HG03097 (cell line): Measurements from ENCODE around the gene ATXN10.

Source experiments
- ATAC-seq: cut with Tn5 transposase; IDR thresholded peaks from one replicate; pipeline ENCODE4 v1.9.1; 2021; ENCODE audit not compliant: unreplicated experiment, low FRiP score

The ATXN10 gene

DNA sequence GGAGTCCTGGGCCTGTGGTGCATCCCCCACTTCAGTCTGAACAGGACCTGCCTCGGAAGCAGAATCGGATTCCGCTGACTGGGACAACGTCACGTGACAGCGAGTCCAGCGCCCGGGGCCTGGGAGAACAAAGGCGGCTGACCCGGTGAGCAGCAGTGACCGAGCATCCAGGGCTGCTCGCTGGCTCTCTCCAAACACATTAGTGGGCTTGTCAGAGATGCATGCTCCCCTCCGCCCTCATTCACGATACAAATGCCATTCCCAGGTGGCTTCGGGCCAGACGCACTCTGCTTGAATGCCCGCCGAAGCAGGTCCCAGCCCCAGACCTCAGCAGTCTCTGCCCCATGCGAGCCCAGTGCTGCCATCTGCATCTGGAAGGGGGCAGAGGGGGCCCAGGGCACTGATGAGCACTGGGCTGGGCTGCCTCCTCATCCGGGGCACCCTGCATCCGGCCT, 214.3 kb downstream of the ATXN10 start:
- ATAC-seq, result no peak

DNA sequence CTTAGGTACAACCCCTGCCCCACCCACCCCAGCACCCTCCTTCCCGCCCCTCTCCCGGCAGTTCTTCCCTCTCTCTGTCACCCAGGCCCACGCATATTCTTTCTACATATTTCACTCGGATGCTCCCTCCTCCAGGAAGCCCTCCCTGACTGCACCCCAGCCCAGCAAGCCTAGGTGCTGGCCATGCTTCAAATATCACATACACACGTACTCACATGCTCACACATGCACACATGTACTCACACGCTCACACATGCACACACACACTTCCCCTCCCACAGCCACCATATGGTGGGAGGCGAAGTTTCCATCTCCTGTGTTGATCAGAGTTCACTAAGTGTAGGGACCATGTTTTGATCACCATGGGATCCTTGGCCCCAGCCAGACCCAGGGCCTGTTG, 214.9 kb downstream of the ATXN10 start:
- ATAC-seq, result no peak

DNA sequence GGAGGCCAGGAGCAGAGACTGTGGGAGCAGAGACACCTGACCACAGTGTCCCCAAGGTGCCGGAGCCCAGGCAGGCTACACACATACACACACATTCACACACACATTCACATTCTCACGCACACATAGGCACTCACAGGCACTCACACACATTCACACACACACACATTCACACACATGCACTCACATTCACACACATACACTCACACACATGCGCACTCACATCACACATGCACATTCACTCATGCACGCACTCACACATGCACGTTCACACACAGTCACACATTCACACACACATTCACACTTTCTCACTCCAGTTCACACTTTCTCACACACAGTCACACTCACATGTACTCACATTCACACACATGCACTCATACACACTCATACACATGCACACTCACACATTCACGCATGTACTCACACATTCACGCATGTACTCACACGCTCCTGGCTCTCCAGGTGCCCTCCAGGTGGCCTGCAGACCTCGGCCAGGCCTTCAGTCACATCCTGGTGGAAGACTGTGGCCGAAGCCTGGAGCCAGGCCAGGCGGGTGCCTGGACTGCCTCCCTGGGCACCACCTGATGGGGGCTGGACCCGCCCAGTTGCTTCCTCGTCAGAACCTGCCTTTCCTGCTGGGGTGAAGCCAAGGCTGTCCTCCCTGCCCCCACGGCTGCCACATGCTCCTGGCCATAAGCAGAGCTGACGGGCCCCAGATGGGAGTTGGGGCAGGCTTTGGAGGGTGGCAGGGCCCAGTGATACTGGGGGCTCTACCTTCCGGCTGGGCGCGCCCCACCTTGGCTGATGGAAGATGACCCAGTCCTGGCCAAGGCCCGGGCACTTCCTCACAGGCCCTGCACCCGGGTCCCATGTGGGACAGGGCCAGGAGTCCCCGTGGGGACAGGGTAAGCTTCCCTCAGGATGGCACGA, 215.8 kb downstream of the ATXN10 start:
- ATAC-seq, result no peak

DNA sequence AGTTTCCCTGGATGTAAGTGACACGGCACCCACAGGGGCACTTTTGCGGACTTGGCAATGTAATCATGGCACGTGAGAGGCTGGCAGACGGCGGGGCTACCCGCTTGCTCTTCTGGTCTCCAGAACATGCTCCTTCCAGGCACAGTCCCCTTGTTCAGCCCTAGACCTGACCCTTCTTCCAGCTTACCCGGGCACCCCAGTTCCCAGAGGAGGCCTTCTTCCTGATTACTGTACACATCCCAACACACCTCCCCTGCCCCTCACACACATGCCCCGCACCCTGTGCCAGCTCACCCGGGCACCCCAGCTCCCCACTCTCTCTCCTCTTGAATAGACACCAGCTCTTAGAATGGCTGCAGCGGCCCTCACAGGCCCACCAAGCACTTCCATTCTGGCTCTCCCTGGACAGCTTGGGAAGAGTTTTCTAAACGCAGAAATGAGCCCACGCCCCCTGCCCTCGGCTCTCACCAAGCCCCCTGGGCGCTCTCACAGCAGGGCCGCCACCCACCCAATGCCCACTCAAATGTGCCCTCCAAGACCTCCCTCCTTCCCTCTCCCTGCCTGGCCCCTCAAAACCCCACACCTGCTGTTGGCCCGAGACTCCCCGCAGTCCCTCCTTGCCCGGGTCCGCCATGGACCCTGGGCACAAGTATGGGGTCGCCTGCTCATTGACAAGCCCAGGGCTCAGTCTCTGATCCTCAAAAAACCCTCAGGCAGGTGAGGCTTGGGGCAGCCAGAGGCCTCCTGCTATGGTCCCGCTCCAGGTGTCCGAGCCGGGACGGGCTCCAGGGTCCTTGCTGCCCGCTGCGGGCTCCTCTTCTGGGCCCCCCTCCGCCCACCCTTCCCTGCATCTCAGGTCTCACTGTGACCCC, 216.8 kb downstream of the ATXN10 start:
- ATAC-seq, result no peak

DNA sequence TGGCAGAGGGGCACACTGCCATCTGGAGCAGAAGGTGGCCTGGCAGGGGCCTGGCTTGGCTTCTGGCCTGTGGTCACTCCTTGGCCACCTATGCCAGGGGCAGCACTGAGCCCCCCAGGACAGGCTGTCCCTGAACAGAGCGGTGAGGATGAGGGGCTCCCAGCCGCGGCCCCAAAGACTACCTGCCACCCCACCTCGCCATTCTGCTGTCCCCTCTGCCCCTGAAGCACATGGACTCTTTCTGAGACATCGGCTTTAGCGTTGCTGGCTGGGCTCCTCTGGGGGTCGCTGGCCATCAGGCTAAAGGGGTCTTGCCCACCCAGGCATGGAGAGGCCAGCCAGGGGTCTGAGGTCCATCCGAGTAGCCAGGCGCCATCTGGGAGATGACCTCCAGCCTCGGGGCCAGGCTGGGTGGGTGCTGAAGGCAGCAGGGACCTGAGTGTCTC, 217.5 kb downstream of the ATXN10 start:
- no peak for ATAC-seq

DNA sequence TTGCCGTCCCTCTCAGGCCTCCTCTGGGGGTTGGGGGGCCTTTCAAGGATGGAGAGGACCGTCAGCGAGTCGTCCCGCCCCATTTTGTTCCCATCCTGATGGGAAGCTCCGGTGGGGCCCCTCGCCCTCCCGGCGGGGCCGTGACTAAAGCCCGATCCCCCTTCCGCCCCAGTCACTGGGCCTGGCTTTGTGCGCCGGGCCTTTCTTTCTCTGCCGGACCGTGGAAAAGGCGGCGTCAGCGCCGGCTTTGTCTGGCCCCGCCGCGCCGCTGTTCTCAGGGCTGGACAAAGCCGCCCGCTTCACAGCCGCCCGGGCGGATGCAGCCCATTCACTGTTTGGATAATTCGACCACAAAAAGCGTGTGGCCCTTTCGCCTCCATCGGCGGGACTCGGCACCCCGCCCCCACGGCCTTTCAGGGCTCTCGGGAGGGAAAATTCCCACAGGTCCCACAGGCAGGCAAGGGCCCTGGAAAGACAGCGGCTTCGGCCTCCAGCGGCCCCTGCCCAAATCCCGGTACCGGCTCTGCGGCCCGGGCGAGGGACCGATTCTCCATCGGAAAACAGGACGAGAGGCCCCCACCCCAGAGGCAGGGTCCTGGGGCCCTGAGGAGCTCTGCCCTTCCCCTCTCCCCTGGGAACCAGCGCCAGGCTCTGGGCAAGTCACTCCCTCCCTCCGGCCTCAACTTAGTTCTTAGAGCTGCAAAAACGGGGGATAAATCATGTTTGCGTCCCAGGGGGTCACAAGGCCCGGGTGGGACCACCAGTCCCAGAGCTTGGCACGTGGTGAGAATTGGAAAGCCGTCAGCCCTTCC, 218.1 kb downstream of the ATXN10 start:
- no peak for ATAC-seq

DNA sequence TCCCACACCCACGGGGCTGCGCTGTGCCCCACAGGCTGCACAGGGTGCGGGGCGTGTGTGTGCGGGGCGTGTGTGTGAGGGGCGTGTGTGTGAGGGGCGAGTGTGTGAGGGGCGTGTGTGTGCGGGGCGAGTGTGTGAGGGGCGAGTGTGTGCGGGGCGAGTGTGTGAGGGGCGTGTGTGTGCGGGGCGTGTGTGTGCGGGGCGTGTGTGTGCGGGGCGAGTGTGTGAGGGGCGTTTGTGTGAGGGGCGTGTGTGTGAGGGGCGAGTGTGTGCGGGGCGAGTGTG, 218.7 kb downstream of the ATXN10 start:
- no peak for ATAC-seq

DNA sequence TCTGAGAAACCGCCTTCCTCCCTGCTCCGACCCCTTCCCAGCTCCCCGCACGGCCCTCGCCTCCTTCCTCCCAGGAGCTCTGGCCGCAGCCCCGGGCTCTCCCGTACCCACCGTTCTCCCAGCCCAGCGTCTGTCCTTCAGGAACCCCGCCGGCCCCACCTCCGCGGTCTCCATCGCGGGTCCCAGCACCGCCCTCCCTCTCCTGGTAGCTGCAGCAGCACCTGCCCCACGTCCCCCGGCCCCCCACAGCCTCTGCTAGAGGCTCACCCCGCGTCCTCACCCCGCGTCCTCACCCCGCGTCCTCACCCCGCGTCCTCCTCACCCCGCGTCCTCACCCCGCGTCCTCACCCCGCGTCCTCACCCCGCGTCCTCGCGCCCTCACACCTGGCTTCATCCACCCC, 219.4 kb downstream of the ATXN10 start:
- no peak for ATAC-seq

DNA sequence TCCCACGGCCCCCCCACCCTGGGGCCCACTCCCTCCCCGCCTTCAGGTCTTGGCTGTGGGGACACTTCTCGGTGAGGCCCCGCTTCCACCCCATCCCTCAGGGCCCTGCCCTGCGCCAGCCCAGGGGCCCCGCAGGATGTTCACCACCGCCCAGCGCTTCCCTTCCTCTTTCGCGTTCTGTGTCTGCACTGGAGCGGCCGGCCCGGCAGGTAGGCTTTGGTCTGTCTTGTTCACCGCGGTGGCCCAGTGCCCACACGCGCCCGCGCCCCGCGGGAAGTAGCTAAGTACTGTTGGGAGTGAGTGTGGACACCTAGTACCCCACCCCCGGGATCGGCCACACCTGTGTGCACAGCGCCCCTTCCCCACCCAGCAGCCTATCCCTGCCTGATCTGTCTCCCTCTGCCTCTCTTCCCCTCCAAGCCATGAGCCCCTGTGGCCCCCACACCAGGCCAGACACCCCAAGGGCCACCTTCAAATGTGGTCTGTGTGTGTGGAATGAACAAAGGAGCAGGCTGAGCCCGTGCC, 219.9 kb downstream of the ATXN10 start:
- no peak for ATAC-seq

DNA sequence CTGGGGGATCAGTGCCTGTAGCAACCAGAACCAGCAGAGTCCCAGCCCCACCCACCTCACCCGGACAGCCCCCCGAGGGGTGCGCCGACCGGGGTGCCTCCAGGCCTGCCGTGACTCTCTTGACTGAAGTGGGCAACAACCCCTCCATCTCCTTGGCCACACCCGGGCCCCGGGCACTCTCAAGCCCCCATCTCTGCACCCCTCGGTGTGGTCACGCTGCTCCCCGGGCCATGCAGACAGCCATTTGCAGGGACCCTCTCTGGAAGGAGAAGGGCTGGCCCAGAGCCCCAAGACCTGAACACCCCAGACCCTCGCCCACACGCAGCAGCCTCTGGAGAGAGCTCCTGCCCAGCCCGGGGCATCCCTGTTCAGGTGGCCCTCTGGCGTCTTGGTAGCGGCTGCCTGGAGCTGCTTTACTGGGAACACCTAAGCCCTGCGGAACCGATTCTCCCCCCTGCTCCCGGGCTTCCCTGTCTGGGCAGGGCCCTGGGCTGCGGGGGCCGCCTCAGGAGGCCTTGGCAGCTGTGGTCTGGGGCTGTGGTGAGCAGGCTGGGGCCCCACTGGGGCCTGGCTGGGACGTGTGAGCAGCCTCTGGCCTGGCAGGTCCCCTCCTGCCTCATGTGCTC, 220.5 kb downstream of the ATXN10 start:
- no peak for ATAC-seq

DNA sequence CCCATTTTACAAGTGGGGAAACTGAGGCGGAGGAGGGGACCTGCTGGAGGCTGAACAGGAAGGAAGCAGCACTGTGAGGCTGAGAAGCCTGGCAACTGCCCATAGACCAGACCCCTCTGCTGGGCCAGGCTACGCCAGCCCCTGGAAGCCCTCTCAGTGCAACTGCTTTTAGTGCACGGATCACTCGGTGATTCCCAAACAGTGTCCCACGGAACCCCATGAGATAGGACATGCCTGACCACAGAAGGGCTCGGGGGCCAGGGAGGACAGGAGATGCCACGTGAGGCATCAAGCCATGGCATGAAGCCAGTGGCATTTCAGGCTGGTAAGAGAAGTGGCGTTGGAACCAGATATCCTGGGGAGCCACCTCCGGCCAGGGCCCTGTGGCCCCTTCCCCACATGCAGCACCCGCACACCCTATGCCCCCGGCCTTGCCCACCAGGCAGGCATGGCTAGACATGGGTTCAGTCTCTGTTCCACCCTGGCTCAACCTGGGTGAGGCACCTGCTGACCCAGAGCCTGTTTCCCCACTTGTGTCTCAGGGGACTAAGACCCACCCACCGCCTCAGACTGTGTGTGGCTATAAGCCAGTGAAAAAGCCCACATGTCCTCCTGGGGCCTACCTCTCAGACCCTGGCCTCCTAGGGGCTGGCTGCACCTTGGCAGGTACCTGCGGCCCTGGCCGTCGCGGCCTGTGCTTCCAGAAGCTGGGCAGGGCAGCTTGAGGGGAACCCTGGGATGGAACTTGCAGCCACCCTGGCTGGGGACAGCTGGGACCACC, 221.2 kb downstream of the ATXN10 start:
- ATAC-seq, result no peak

DNA sequence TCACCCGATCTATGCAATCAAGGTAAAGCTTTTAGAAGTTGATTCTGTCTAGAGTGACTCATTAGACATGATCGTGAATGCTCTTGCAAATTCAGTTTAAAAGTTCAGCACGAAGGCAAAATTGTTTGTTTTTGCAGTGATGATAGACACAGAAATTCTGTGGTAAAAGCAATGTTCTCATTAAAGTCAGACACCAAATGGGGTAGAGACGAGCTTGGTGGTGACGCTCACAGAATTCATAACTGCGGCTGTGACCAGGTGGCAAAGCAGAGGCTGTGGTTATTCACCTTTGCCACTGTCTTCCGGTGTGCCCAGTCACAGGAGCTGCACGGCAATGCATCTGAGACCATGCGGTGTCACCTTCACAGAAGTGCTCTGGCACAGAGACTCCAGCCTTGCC, 221.9 kb downstream of the ATXN10 start:
- ATAC-seq, result no peak
